Measurements from ENCODE around the gene TACSTD2. TPM values are rescaled to one million over a fixed set of nuclear protein-coding genes. Genes with fewer than 3 reads are reported as not detected.
"Not testable (repeated sequence)": the region's sequence is repeated elsewhere in the genome, so short reads cannot be mapped to it uniquely, and the experiment has no call there.

The TACSTD2 gene
- total RNA-seq, 1 donor from 2014 or later = 0.10 TPM

DNA sequence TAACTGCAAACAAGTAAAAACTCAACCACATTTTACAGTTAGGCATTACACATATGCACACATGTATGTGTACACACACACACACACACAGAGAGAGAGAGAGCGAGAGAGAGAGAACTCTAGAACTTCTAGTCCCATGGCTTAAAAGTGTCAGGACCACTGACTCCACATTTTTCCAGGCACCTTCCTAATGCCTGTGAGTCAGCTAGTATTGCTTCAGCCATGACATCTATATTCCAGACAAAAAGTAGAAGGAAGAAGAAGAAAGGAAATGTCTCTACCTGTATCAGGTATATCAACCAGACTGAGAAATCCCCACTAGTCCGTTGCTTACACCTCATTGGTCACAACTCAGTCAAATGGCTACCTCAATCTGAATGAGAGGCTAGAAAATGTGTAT, 31.9 kb upstream of the TACSTD2 start:
- no peak overlapping the region for H3K4me3 Mint-ChIP-seq (ENCODE audit: unreplicated experiment)
- no peaks in the 10 kb centered on the region for H3K27me3 Mint-ChIP-seq (ENCODE audit: unreplicated experiment)
- no peaks in the 10 kb centered on the region for H3K9me3 Mint-ChIP-seq (ENCODE audit: unreplicated experiment)
- TF ChIP-seq, protein P1, sequence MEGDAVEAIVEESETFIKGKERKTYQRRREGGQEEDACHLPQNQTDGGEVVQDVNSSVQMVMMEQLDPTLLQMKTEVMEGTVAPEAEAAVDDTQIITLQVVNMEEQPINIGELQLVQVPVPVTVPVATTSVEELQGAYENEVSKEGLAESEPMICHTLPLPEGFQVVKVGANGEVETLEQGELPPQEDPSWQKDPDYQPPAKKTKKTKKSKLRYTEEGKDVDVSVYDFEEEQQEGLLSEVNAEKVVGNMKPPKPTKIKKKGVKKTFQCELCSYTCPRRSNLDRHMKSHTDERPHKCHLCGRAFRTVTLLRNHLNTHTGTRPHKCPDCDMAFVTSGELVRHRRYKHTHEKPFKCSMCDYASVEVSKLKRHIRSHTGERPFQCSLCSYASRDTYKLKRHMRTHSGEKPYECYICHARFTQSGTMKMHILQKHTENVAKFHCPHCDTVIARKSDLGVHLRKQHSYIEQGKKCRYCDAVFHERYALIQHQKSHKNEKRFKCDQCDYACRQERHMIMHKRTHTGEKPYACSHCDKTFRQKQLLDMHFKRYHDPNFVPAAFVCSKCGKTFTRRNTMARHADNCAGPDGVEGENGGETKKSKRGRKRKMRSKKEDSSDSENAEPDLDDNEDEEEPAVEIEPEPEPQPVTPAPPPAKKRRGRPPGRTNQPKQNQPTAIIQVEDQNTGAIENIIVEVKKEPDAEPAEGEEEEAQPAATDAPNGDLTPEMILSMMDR (IDR thresholded peaks at IDR 0.05; ENCODE audit: unreplicated experiment) = no peak
- no peaks in the 10 kb centered on the region for H3K36me3 Mint-ChIP-seq (ENCODE audit: low read depth, unreplicated experiment)
- H3K27ac Mint-ChIP-seq (ENCODE audit: unreplicated experiment) = no peak overlapping the region
- no peak for DNase-seq (ENCODE audit: low spot score)
- no peaks in the 10 kb centered on the region for H3K4me1 Mint-ChIP-seq (ENCODE audit: unreplicated experiment)

DNA sequence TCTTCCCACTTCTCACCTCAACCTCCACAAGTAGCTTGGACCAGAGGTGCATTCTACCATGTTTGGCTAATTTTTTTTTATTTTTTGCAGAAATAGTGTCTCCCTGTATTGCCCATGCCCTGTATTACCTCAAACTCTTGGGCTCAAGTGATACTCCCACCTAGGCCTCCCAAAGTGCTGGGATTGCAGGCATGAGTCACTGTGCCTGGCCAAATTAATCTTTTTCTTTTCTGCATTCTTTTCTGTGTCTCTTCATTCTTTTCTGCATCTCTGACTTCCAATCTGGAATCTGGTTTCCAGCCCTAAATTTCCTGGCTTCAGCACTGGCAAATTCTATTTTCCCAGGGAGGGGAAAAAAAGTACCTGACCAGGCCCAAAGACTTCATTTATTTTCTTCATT, 31.2 kb upstream of the TACSTD2 start:
- TF ChIP-seq, protein P1 (IDR thresholded peaks at IDR 0.05; ENCODE audit: unreplicated experiment) = no peak
- Mint-ChIP-seq H3K36me3 (ENCODE audit: low read depth, unreplicated experiment) (no peaks in the 10 kb centered on the region), H3K4me3 (ENCODE audit: unreplicated experiment) (no peak overlapping the region), H3K9me3 (ENCODE audit: unreplicated experiment) (no peaks in the 10 kb centered on the region), H3K4me1 (ENCODE audit: unreplicated experiment) (no peaks in the 10 kb centered on the region), H3K27me3 (ENCODE audit: unreplicated experiment) (no peaks in the 10 kb centered on the region), H3K27ac (ENCODE audit: unreplicated experiment) (no peak overlapping the region)
- DNase-seq (ENCODE audit: low spot score) = no peak

DNA sequence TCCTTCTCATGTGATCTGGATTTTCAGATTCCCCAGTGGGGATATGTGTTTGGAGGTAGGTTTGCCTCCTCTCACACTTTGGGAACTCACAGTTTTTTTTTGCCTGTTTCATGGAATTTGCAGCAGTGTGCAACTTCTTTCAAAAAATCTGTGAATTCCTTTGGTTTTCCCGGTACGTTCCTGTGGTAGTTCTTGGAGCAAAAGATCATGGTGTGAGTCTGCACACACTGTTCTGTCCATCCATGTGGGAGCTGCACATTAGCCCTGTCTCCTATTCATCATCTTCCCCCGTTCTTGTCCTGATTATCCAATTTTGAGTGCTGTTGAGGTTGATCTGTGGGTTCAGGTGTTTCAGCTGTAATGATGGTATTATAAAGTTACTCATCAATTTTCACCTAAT, 30.3 kb upstream of the TACSTD2 start:
- Mint-ChIP-seq H3K36me3 (ENCODE audit: low read depth, unreplicated experiment) (no peaks in the 10 kb centered on the region), H3K27me3 (ENCODE audit: unreplicated experiment) (peaks cover 2% of the 10 kb centered on the region), H3K4me1 (ENCODE audit: unreplicated experiment) (no peaks in the 10 kb centered on the region), H3K27ac (ENCODE audit: unreplicated experiment) (no peak overlapping the region), H3K4me3 (ENCODE audit: unreplicated experiment) (no peak overlapping the region), H3K9me3 (ENCODE audit: unreplicated experiment) (no peaks in the 10 kb centered on the region)
- DNase-seq (ENCODE audit: low spot score) = no peak
- TF ChIP-seq, protein P1 (IDR thresholded peaks at IDR 0.05; ENCODE audit: unreplicated experiment) = no peak

DNA sequence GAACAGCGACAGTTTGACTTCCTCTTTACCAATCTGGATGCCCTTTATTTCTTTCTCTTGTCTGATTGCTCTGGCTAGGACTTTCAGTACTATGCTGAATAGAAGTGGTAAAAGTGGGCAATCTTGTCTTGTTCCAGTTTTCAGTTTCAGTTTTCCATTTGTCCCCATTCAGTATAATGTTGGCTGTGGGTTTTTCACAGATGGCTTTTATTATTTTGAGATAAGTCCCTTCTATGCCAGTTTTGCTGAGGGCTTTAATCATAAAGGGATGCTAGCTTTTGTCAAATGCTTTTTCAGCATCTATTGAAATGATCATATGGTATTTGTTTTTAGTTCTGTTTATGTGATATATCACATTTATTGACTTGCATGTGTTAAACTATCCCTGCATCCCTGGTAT, 24.9 kb upstream of the TACSTD2 start:
- H3K4me3 Mint-ChIP-seq (ENCODE audit: unreplicated experiment); H3K9me3 Mint-ChIP-seq (ENCODE audit: unreplicated experiment); DNase-seq (ENCODE audit: low spot score); H3K36me3 Mint-ChIP-seq (ENCODE audit: low read depth, unreplicated experiment); H3K27me3 Mint-ChIP-seq (ENCODE audit: unreplicated experiment); H3K4me1 Mint-ChIP-seq (ENCODE audit: unreplicated experiment); H3K27ac Mint-ChIP-seq (ENCODE audit: unreplicated experiment): not testable (repeated sequence)

DNA sequence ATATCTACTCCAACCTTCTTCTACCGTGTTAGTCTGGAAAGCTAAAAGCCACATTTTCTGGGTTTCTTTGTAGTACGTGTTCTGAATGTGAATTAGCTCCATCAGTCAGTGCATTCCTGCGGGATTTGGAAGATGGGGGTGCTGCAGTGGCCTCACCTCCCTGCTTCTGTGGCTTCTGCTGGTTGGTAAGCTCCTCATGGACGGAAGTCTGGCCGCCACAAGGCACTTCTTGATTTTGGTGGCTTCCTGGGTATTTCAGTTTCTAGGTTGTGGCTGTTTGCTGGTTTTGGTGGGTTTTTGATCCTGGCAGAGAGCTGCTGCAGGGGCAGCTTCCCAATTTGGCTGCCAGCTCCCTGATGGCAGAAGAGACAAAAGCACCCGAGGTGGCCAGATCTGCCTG, 20.9 kb upstream of the TACSTD2 start:
- peaks cover 6% of the 10 kb centered on the region for H3K27me3 Mint-ChIP-seq (ENCODE audit: unreplicated experiment)
- TF ChIP-seq, protein P1 (IDR thresholded peaks at IDR 0.05; ENCODE audit: unreplicated experiment) = no peak
- H3K27ac Mint-ChIP-seq (ENCODE audit: unreplicated experiment) = no peak overlapping the region
- no peaks in the 10 kb centered on the region for H3K36me3 Mint-ChIP-seq (ENCODE audit: low read depth, unreplicated experiment)
- no peak for DNase-seq (ENCODE audit: low spot score)
- H3K4me1 Mint-ChIP-seq (ENCODE audit: unreplicated experiment) = no peaks in the 10 kb centered on the region
- H3K9me3 Mint-ChIP-seq (ENCODE audit: unreplicated experiment) = no peaks in the 10 kb centered on the region
- H3K4me3 Mint-ChIP-seq (ENCODE audit: unreplicated experiment) = no peak overlapping the region

DNA sequence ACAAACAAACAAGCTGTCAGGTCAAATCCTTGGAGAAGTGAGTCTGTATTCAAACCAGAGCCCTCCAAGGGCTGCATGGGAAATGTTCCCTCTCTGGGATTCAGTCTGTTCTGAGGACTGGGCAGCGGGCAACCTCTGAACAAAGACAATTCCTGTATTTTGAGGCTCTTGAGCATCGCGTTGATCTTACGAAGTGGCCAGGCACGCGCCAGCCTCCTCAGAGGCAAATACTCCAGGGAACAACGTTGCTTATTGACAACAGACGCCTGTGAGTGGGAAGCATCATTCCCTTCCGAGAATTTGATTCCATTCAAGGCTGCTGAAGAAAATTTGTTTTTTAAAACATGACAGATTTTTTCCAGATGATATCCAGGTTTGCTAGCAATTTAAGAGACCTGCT, 20.0 kb upstream of the TACSTD2 start:
- H3K27ac Mint-ChIP-seq (ENCODE audit: unreplicated experiment) = no peak overlapping the region
- H3K9me3 Mint-ChIP-seq (ENCODE audit: unreplicated experiment) = no peaks in the 10 kb centered on the region
- H3K27me3 Mint-ChIP-seq (ENCODE audit: unreplicated experiment) = peaks cover 4% of the 10 kb centered on the region
- H3K4me1 Mint-ChIP-seq (ENCODE audit: unreplicated experiment) = no peaks in the 10 kb centered on the region
- no peak for DNase-seq (ENCODE audit: low spot score)
- TF ChIP-seq, protein P1 (IDR thresholded peaks at IDR 0.05; ENCODE audit: unreplicated experiment) = no peak
- H3K4me3 Mint-ChIP-seq (ENCODE audit: unreplicated experiment) = no peak overlapping the region
- H3K36me3 Mint-ChIP-seq (ENCODE audit: low read depth, unreplicated experiment) = no peaks in the 10 kb centered on the region

Data from endothelial cell (in vitro differentiated cells).